ENCODE results near the gene ACTL8.

DNA sequence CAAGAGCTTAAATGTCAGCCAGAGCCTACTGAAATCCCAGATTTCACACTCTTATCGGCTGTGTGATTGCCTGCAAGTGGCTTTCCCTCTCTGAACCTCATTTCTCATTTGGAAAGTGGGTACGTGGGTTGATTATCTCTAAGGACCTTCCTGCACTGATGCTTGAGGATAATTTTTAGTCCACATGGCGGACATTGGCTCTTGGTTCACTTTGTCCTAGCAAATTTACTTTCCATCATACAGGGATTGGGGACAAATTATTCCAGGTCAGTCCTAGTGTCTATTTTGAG, 111.6 kb downstream of the ACTL8 start:
- TF ChIP-seq CTCF (IDR thresholded peaks at IDR 0.05): no peak
- no peak for TF ChIP-seq HDAC2 (IDR thresholded peaks at IDR 0.05)
- no peak for TF ChIP-seq JUNB (IDR thresholded peaks at IDR 0.05)
- TF ChIP-seq EP300 (IDR thresholded peaks at IDR 0.05): no peak
- TF ChIP-seq POLR2A (IDR thresholded peaks at IDR 0.05; ENCODE audit: low read length): no peak
- TF ChIP-seq RCOR1 (IDR thresholded peaks at IDR 0.05; ENCODE audit: low read depth, low read length): no peak
- TF ChIP-seq, protein P1, sequence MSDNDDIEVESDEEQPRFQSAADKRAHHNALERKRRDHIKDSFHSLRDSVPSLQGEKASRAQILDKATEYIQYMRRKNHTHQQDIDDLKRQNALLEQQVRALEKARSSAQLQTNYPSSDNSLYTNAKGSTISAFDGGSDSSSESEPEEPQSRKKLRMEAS (IDR thresholded peaks at IDR 0.05): no peak; the same call in 1 of the 2 replicates
- no peak for TF ChIP-seq CHD4 (IDR thresholded peaks at IDR 0.05; ENCODE audit: borderline replicate concordance)
- no peak for TF ChIP-seq CHD2 (IDR thresholded peaks at IDR 0.05; ENCODE audit: low read length, partially characterized antibody)
- no peak for TF ChIP-seq SREBF2 (IDR thresholded peaks at IDR 0.05)
